HTERT RPE-1 (cell line): ENCODE data around the gene DENND6B.
"Not testable (repeated sequence)": the region's sequence is repeated elsewhere in the genome, so short reads cannot be mapped to it uniquely, and the experiment has no call there.

ENCODE experiments used
- in situ Hi-C: fragments of 300-500 bp; cut with MboI; formaldehyde crosslinking; loops from 4 replicates; pipeline ENCODE4 v1.14.3; 2020; ENCODE audit warnings: low sequenced_read_pairs

Gene DENND6B, protein sequence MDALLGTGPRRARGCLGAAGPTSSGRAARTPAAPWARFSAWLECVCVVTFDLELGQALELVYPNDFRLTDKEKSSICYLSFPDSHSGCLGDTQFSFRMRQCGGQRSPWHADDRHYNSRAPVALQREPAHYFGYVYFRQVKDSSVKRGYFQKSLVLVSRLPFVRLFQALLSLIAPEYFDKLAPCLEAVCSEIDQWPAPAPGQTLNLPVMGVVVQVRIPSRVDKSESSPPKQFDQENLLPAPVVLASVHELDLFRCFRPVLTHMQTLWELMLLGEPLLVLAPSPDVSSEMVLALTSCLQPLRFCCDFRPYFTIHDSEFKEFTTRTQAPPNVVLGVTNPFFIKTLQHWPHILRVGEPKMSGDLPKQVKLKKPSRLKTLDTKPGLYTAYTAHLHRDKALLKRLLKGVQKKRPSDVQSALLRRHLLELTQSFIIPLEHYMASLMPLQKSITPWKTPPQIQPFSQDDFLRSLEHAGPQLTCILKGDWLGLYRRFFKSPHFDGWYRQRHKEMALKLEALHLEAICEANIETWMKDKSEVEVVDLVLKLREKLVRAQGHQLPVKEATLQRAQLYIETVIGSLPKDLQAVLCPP

DNA sequence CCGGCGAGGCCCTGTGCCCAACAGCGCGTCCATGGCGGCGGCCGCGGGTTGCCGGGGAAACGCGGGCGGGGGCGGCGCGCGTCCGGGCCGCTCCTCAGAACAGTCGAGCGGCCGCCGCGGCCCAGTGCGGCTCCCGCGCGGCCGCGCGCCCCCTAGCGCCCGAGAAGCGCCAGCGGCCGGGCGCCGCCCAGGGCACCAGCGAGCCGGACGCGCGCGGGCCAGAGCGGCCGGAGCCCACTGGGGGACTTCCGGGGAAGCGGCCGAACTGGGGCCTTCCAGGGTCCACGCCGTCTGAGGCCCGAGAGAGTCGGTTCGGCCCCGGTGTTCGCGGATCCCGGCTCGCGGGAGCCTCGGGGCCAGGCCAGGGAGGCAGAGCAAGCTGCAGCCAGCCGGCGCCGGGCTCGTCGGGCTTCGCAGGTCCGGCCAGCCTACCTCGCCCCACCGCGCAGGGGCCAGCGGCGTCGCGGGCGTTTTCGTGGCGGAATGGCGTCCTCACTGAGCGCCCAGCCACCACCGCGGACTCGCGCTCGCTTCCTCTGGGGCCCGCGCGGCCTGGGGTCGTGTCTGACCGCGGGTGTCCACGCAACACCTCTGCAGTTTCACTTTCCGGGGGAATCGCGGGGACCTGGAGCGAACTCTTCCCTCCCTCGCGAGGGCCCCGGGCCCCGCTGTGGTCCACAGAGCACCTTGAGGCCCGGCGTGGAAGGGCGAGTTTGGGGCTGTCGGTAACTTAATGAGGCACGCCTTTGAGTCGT, at the start of gene DENND6B:
TSS of gene DENND6B (minus strand) at position 57 of the 755 bp plus-strand sequence. CDS start at position 33, 24 bp downstream.
- in situ Hi-C loops, result no loop called here

DNA sequence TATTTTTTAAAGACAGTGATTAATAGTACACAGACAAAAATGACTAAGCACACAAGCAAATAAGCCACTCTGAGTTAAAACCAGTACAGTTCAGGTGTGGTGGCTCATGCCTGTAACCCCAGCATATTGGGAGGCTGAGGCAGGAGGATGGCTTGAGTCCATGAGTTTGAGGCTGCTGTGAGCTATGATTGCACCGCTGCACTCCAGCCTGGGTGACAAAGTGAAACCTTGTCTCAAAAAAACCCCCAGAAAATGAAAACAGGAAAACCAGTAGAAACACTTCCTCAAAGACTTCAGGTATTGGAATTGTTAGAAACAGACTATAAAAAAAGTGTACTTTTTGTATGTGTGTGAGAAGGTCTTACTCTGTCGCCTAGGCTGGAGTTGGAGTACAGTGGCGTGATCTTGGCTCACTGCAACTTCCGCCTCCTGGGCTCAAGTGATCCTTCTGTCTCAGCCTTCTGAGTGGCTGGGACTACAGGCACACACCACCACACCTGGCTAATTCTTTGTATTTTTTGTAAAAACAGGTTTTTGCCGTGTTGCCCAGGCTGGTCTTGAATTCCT, 49.4 kb upstream of the DENND6B start:
- in situ Hi-C loops, result no loop called here

DNA sequence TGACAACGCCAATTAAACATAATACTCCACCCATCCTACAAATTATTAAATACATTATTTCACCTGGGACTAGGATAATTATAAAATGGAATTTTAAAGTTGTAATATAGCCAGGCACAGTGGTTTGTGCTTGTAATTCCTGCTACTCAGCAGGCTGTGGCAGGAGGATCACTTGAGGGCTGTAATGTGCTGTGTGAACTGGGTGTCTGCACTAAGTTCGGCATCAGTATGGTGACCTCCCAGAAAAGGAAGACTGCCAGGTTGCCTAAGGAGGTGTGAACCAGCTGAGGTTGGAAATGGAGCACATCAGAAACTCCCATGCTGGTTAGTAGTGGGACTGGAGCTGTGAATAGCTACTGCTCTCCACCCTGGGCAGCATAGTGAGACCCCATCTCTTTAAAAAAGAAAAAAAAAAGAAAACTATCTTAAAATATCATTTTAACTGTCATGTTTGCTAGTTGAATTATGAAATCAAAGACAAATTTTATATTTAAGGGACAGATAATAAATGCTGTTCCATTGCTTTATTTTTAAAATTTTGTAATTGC, 44.4 kb upstream of the DENND6B start:
- in situ Hi-C loops, result no loop called here

DNA sequence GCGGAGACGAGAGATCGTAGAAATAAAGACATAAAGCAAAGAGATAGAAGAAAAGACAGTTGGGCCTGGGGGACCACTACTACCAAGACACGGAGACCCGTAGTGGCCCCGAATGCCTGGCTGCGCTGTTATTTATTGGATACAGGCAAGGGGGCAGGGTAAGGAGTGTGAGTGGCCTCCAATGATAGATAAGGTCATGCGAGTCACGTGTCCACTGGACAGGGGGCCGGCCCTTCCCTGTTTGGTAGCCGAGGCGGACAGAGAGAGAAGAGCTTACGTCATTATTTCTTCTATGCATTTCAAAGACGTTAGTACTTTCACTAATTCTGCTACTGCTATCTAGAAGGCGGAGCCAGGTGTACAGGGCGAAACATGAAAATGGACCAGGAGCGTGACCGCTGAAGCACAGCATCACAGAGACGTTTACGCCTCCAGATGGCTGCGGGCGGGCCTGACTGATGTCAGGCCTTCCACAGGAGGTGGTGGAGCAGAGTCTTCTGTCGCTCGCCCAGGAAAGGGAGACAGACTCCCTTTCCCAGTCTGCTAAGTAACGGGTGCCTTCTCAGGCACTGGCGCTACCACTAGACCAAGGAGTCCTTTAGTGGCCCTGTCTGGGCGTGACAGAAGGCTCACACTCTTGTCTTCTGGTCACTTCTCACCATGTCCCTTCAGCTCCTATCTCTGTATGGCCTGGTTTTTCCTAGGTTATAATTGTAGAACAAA, 41.1 kb upstream of the DENND6B start:
- in situ Hi-C loops, result no loop called here

DNA sequence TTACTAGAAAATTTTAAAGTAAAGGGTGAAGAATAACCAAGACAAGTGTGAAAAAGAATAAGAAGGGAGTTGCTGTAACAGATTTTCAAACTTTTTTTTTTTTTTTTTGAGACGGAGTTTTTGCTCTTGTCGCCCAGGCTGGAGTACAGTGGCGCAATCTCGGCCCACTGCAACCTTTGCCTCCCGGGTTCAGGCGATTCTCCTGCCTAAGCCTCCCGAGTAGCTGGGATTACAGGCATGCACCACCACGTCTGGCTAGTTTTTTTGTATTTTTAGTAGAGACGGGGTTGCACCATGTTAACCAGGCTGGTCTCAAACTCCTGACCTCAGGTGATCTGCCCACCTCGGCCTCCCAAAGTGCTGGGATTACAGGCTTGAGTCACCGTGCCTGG, 37.0 kb upstream of the DENND6B start:
- in situ Hi-C loops, result not testable (repeated sequence)

DNA sequence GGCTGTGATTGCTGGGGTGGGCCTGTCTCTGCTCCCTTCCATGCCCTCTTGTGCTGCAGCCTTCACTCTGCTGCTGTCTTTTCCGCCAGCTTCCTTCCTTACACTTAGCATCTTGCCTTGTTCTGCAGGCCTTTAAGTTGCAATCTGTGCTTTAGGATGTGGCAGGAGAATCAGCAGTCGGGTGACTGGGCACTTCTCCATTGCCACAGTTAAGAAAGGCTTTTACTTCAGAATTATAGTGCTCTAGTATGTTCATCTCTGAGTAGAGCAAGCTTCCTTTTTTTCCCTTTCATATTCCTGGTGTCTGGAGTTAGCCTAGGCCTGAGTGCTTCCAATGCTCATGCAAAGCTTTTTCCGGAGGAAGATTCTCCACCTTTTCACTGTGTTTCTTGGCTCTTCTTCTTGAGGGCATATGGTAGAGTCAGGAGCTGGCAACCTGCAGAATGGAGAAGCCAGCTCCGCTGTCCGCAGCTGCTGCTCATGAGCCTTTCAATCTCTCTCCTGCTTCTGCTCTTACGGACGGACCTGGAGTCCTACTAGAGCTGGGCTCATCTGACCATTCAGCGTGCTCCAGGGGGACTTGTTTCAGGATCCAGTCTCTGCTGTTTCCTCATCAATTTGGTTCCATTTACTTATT, 36.5 kb upstream of the DENND6B start:
- in situ Hi-C loops, result no loop called here

DNA sequence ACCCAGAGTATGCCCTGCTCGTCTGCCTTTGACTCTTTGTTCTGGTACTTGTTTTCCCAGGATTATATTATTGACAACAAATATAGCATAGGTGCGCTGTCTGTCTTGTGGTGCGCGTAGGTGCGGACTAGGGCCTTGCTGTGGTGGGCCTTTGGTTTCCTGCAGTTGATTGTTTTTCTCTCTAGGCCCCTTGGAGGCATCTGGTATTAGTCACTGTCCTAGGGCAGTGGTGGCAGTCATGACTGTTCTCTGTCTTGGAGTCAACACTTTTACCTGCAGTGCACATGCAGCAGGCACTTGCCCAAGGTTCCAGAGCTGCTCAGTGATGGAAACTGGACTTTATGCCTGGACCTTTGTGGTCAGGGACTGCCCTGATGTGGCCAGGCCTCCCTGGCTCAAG, 34.9 kb upstream of the DENND6B start:
- in situ Hi-C loops, result no loop called here

DNA sequence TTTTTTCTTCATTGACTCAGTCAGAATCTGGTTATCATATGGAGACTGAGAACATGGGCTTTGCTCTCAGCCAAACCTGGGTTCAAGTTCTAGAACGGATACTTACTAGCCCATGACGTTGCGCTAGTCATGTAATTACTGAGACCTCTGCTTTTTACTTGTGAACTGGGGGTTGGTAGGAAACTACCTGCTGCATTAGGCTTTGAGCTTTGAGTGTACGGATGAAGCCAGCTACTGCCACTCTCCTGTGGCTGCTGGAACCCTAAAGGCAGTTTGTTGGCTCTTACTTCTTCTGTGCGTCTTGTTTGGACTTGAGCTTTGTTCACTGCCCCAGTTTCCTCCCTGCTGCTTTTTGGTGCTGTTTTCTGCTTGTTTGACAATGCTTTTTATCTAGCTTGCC, 34.4 kb upstream of the DENND6B start:
- in situ Hi-C loops, result no loop called here

DNA sequence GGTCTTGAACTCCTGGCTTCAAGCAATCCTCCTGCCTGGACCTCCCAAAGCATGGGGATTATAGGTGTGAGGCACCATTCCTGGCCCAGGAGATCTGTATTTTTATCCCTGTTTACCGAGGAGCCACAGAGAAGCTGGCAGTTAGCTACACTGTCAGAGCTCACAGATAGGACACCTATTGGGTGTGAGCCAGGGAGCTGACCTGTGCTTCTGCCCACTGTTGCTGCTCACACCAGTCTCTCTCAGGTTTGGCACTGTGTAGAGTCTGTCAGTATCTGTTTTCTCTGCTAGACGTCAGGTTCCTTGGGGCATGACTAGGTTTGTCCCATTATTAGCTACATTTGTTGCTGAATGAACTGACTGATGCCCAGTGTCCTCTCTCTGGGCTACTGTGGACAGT, 33.8 kb upstream of the DENND6B start:
- in situ Hi-C loops, result no loop called here

DNA sequence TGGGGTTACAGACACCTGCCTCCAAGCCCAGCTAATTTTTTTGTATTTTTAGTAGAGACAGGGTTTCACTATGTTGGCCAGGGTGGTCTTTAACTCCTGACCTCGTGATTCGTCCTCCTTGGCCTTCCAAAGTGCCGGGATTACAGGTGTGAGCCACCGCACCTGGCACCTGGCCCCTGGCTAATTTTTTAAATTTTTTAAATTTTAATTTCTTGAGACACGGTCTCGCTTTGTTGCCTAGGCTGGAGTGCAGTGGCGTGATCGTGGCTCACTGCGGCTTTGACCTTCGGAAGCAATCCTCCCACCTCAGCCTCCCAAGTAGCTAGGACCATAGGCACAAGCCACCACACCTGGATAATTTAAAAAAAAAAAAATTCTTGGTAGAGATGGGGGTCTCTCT, 30.9 kb upstream of the DENND6B start:
- in situ Hi-C loops, result no loop called here

DNA sequence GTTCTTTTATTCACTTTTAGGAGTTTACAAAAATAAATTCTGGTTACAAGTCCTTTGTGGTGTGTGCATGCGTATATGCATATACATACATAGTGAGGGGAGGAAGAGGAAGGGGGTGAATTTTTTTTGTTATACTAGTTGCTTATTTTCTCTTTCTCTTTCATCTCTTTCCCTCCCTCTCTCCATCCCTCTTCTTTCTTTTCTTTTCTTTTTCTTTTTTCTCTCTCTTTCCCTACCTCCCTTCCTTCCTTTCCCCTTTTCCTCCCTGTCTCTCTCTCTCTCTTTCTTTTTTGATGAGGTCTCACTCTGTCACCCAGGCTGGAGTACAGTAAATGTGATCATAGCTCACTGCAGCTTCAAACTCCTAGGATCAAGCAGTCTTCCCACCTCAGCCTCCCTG, 30.4 kb upstream of the DENND6B start:
- in situ Hi-C loops, result no loop called here

DNA sequence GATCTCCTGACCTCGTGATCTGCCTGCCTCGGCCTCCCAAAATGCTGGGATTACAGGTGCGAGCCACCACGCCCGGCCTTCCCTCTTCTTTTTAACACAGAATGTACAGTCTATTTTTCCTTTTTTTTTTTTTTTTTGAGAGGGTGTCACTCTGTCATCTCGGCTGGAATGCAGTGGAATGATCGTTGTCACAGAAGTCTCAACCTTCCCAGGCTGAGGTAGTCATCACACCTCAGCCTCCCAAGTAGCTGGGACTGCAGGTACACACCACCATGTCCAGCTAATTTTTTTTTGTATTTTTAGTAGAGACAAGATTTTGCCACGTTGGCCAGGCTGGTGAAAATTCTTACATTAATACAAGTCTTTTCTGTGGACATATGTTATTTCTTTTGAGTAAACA, 29.4 kb upstream of the DENND6B start:
- in situ Hi-C loops, result no loop called here

DNA sequence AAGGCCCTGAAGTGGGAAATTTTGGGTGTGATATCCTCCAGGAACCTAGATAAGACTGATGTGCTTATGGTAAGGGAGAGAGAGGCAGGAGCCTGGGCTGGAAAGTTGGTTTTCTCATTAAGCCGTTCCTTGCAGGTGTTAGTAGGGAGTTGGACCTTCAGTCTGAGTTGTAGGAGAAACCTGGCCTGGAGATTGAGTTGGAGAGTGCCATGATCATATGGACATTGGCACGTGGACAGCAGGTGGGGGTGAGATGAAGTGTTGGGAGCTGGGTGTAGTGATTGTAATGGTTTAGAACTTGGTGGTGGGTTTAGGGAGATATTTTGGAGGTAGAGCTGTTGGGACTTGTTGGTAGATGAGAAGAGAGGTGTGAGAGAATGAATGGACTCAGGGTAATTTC, 21.2 kb upstream of the DENND6B start:
- in situ Hi-C loops, result no loop called here

DNA sequence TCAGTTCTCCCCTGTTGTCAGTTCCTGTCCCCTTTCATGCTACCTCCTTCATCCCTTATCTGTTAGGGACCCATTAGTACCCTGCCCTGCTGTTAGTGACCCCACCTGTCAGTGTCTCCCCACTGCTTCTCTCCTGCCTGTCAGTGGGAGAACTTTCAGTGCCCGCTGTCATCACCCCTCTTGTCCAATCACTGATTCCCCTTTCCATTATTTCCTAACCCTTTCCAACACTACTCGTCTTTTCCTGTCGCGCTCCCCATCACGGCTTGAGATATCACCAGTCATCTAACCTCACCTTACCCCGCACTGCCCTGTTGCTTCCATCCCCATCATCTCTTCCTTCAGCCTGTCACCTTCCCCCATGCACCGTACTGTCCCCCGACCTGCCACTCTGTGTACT, 20.3 kb upstream of the DENND6B start:
- in situ Hi-C loops, result no loop called here

DNA sequence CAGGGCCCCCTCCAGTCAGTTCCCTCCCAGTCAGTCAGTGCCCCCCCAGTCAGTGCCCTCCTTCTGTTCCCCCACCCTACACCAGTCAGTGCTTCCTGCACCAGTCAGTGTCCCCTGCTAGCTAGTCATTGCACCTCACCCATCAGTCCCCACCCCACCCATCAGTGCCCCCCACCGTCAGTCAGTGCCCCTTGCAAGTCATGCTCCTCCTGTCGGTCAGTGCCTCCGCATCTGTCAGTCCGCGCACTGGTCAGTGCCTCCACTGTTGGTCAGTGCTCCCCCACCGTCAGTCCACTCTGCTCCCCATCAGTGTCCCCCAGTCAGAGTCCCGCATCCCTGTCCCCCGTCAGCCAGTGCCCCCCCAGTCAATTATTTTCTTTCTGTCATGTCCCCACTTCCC, 19.7 kb upstream of the DENND6B start:
- in situ Hi-C loops, result no loop called here

DNA sequence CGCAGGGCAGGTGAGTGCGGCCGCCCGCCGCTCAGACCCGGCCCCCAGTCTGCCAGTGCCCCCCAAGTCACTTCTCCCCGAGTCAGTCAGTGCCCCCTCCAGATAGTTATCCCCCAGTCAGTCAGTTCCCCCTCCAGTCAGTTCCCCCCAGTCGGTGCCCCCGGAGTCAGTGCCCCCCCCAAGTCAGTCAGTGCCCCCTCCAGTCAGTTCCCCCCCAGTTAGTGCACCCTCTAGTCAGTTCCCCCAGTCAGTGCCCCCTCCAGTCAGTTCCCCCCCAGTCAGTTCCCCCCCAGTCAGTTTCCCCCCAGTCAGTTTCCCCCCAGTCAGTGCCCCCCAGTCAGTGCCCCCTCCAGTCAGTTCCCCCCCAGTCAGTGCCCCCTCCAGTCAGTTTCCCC, 16.7 kb upstream of the DENND6B start:
- in situ Hi-C loops, result no loop called here

DNA sequence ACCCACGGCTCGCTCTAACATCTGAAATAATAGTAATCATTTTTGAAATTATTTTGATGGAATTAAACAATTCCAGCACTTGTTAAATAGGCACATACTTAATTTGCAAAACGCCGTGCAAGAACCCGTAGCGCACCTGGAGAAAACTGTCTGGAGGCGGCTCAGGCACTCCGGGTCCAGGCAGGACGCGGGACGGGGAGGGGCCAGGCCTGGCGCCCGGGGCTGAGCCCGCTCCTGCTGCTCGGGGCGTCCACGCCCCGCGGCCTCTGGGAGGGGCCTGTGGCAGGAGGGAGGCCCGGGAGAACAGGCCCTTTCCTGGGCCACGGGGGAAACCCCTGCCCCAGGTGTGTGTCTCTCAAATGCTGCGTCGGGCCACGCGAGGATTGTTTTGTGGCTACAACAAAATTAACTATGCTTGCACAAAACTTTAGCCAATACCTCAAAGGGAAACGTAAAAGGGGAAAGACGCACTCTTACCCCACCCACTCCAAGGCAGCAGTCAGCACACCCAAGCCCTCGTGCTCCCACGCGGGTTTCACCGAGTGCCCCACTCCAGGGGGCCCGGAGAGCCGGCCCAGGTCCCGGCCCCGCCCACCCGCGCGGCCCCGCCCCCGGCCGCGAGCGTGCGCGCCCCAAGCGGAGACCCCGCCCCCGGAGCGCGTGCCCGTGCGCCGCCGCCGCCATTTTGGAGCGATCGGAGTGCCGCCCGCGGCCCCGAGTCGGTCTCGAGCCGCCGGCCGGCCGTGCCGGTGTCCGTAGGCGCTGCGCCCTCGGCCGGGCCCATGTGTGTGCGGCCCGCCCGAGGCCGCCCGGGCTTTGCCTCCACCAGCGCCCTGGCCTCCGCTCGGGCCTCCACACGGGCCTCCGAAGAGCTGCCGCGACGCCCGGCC, 16.1 kb upstream of the DENND6B start, which contains the start of gene PPP6R2:
TSS of gene PPP6R2 (plus strand) at position 677 of the 890 bp plus-strand sequence. CDS start 50,582 bp downstream, outside the sequence.
- in situ Hi-C loops, result no loop called here

DNA sequence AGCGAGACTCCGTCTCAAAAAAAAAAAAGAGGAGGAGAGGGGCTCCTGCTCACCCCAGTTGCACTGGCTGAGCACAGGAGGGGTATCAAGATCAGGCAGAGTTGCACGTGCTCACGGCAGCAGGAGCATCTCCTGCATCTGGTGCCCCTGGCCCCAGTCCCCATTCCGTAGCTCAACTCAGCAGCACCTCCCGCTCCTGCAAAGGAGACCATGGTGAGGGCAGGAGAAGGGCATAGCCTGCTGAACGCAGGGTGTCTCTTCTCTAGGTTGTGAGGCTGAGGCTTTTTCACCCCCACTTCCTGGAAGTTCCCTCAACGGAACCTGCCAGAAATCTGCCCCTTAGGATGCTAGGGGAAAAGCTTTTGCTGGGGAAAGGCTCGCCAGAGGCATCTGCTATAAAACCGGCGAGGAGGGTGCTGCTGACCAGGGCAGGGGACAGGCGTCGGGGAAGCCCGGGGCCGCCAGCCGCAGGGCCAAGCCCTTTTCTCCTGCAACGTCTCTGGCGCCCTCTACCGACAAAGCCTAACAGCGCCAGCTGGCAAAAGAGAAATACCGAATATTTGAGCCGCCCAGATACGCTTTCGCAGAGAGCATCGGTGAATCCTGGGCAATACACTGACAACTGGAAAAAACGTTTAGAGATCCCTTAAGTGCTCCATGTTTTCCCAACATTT, 15.3 kb upstream of the DENND6B start:
- in situ Hi-C loops, result no loop called here
